ENCODE measurements around the gene ATP6V1B1.

ATP6V1B1 gene

GRCh38 chr2:71003396-71003795 lies 67.7 kb downstream of the ATP6V1B1 start:
- no peak for TF ChIP-seq CTCF (IDR thresholded peaks at IDR 0.05)
- no peak overlapping the region for H3K4me3 ChIP-seq
- no peak overlapping the region for H3K27ac ChIP-seq
- no peak for DNase-seq (ENCODE audit: low spot score)

- no peak overlapping the region for H3K27ac ChIP-seq
- no peak for TF ChIP-seq CTCF (IDR thresholded peaks at IDR 0.05)
- no peak overlapping the region for H3K4me3 ChIP-seq
- DNase-seq (ENCODE audit: low spot score) = no peak
Observed at GRCh38 chr2:71003966-71004755, 68.5 kb downstream of the ATP6V1B1 start.

- DNase-seq (ENCODE audit: low spot score) = no peak
- Histone ChIP-seq H3K4me3 (no peak overlapping the region), H3K27ac (no peak overlapping the region)
- no peak for TF ChIP-seq CTCF (IDR thresholded peaks at IDR 0.05)
Observed at GRCh38 chr2:71004857-71005256, 69.2 kb downstream of the ATP6V1B1 start.

- H3K27ac ChIP-seq = no peak overlapping the region
- TF ChIP-seq CTCF (IDR thresholded peaks at IDR 0.05) = no peak
- no peak overlapping the region for H3K4me3 ChIP-seq
- DNase-seq (ENCODE audit: low spot score) = no peak
Observed at GRCh38 chr2:71005271-71006202, 69.8 kb downstream of the ATP6V1B1 start.

- DNase-seq (ENCODE audit: low spot score) = no peak
- no peak for TF ChIP-seq CTCF (IDR thresholded peaks at IDR 0.05)
- no peak overlapping the region for H3K27ac ChIP-seq
- no peak overlapping the region for H3K4me3 ChIP-seq
Observed at GRCh38 chr2:71006323-71006722, 70.6 kb downstream of the ATP6V1B1 start.

GRCh38 chr2:71006955-71007799 lies 71.5 kb downstream of the ATP6V1B1 start:
- no peak for DNase-seq (ENCODE audit: low spot score)
- Histone ChIP-seq H3K4me3 (no peak overlapping the region), H3K27ac (no peak overlapping the region)
- TF ChIP-seq CTCF (IDR thresholded peaks at IDR 0.05) = no peak
